GM12874 (cell line): Measurements from ENCODE around the gene PGD.

ENCODE experiments used
- CTCF ChIP-seq: IDR thresholded peaks from 2 replicates; pipeline ENCODE4 v1.5.1; 2011; ENCODE audit warnings: low read depth, mild to moderate bottlenecking, control low read depth, low read length, moderate library complexity; ENCODE audit not compliant: insufficient read depth

The PGD gene

DNA sequence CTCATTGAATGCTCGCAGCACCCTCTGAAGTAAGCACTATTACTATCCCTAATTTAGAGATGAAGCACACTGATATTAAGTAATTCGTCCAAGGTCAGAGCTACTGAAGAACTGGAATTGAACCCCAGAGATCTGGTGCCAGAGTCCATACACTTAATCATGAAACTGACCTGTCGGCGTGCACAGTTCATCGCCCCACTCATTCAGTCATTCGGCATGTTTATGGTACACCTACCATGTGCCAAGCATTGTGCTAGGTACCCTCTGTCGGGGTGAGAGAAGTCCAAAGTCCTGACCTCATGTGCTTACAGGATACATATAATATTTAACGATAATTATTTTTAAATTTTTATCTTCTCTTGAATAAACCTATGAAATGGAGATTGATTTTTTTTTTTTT is 25.8 kb downstream of the PGD start:
- no peak for TF ChIP-seq CTCF

DNA sequence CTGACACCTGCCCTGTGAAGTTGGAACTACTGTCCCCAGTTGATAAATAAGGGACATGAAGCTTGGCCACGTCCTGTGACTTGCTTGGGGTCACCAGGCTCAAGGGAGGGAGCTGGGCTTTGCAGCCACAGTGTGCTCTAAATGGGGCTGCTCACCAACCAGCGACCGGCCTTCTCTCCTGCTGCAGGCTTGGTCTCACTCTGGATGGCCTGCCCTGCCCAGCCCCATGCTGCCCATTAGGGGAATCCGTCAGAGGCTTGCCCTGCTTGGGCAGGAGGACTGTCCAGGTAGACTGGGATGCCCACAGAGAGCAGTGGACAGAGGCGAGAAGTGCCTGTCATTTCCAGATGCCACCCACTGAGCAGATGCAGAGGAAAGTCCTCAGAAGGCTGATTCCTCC is 30.1 kb downstream of the PGD start:
- no peak for TF ChIP-seq CTCF

DNA sequence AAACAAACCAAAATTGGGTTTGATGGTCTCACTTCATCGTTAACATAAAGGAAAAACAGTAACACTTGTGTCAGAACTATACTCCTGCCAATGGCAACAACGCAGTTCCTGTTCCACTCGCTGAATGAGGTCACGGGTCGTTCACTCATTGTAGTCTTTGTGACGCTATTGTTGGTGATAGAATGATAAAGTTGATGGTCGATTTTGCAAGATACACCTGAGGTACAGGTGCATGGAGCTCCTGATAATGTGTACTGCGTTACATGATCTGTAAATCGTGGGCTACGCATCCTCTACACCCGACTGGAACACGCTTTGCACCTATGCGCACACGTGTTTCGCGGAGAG is 31.0 kb downstream of the PGD start:
- no peak for TF ChIP-seq CTCF

- TF ChIP-seq CTCF, result peak; percentile 98
Observed at GRCh38 chr1:10430216-10431069, 31.6 kb downstream of the PGD start, which contains the start of gene CENPS. Gene CENPS, plus strand, starts transcription at chr1:10430433. Its CDS starts 85 bp downstream, at chr1:10430518.

DNA sequence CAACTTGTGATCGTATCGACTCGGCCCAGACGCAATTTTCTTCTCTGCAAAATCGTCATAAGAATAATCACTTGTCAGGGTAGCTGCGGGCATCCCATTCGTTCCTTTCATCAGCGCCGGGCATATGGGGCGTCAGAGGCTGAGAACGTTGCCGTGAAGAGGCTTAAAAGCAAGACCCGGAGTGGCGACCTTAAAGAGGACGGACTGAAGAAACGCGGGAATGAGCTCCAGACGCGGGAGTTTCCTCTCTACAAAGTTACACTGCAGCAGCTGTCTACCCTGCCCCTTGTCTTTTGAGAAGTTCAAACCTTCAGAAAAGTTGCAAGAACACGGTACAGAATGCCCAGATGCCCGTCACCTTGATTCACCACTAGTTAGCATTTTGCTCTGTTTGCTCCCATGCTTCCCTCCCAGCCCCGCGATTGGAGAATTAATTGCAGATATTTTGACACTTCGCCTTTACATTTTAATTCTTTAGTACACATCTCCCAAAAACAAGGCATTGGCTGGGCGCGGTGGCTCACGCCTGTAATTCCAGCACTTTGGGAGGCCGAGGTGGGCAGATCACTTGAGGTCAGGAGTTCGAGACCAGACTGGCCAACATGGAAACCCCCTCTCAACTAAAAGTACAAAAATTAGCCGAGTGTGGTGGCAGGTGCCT is 32.3 kb downstream of the PGD start:
- no peak for TF ChIP-seq CTCF

- TF ChIP-seq CTCF, result no peak
Observed at GRCh38 chr1:10432910-10433700, 34.2 kb downstream of the PGD start.

- TF ChIP-seq CTCF, result no peak
Observed at GRCh38 chr1:10433790-10434189, 34.9 kb downstream of the PGD start.
